COLO829 (cell line): ENCODE measurements around the gene PEF1.
A peak's percentile ranks its signal among the peaks of the same experiment; 100 is the strongest.

Experiments
- DNase-seq: peaks from one replicate; pipeline ENCODE4 v3.0.0; 2012; ENCODE audit warnings: low spot score

PEF1 gene

DNA sequence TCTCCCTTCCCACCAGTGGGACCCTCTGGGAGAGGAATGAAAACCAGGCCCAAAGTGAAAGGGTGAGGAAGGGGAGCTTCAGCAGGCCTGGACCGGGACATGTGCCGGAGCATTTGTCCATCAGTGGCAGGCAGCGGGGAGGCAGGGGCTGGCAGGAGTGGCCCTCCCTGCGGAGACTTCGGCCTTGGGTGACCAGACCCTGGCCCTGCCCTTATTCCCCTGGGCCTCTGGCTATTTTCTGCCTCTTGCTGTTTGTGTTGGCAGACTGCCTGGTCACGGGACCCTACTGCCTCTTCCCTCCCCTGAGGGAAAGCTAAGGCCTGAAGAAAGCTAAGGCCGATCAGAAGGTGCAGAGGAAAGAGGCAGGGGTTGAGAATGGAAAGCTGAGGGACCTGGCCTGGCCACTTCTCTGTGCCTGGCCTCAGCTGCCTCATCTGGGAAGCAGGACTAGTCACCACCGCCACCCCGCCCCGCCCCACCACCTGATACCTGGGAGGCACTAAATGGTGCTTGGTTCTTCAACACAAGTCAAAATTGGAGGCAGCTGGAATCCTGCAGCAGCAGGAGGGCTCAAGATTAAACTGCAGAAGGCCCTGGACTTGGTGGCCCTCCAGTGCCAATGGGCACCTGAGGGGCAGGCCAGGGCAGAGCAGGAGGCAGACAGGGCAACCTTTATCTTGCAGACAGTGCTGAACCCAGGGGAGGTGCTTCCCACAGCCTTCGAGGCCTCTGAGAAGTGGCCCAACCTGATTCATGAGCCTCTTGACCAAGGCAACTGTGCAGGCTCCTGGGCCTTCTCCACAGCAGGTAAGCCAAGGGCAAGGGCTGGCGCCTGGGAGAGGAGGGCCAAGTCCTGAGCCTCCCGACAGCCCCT is 60.4 kb downstream of the PEF1 start:
- peak; percentile 28 for DNase-seq

GRCh38 chr1:31583082-31583994 is 61.3 kb downstream of the PEF1 start:
- no peak for DNase-seq

GRCh38 chr1:31581821-31582810 is 62.6 kb downstream of the PEF1 start:
- no peak for DNase-seq

DNA sequence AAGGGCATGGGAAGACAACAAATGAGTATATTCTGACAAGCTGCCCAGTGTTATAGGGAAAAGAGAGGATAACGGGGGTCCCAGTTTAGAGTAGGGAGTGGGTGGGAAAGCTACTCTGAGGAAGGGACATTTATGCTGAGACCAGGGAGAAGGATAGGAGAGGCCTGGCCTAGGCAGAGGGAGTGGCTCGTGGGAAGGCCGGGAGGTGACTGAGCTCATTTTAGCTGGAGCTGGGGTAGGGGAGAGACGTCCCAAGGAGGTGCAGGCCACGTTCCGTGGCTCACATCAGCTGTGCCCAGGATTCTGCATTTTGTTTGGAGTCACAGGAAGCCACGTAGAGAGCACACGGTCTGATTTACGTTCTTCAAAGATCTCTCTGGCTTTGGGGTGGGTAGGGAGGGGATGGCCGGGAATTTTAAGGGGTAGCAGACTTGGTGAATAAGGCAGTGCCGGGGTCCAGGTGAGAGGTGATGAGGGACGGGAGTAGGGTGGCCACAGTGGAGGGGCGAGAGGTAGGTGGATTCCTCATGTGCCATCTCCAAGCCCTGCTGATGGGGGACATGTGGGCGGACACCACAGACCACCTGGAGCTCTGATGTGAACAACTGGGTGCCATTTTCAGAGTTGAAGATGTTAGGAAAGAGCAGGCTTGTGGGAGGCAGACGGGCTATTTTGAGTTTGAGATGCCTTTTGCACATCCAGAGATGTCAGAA is 63.6 kb downstream of the PEF1 start:
- DNase-seq = no peak

DNA sequence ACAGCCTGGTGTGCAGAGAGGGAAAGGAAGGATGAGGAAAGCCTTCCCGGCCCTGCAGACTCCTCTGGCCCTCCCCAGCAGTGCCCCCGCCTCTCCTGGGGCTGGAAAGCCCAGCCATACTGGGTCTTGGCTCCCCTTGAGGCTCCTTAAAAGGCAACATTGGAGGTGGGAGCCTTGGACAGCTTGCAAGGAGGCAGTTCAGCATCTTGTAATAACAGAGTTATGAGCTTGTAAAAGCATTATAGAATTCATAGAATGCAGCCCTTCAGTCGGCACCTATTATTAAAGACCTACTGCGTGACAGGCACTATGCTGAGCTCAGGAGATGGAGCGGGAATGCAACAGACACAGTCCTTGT is 64.2 kb downstream of the PEF1 start:
- no peak for DNase-seq
